Spleen (tissue), 7 donors: ENCODE results near the gene SH3GLB1.

Source experiments
- CTCF ChIP-seq, 11 experiments: fragments of 200-600 bp in 7 of 11; fragments of 450-650 bp in 4 of 11; sonication (generic) in 4 of 11; IDR thresholded peaks in 8 of 11; conservative IDR thresholded peaks in 3 of 11; 1 replicate in 7 of 11; 2 replicates in 4 of 11; pipeline versions ENCODE4 v1.4.0 to v1.8.0; 2016 to 2021; ENCODE audit warnings: antibody characterized with exemption in 11 of 11, inconsistent platforms in 4 of 11, mild to moderate bottlenecking in 1 of 11
- POLR2A ChIP-seq, 3 donors: fragments of 450-650 bp; IDR thresholded peaks; one replicate each; pipeline ENCODE4 v1.5.1; 2017; ENCODE audit warnings: antibody characterized with exemption in 3 of 3, mild to moderate bottlenecking in 1 of 3
- donor health status: DM: no; HTN: no; CAD: no; lungs with moderate emphysema.
- donor health status: DM: no; HTN: no; CAD: no.
- donor health status: DM: no; HTN: no; CAD: no.

- TF ChIP-seq POLR2A (IDR thresholded peaks at IDR 0.05) = no peak
- no peak for TF ChIP-seq CTCF (IDR thresholded peaks at IDR 0.05 in 8 of 11, conservative IDR thresholded peaks at IDR 0.05 in 3 of 11)
These were observed 55.8 kb downstream of the SH3GLB1 start for GRCh38 chr1:86760199-86760598.
